Naive thymus-derived CD4-positive, alpha-beta T cell (primary cell): ENCODE results near the gene BCAS3. TPM values are rescaled to one million over a fixed set of nuclear protein-coding genes. Genes with fewer than 3 reads are reported as not detected.
"Not testable (repeated sequence)": the region's sequence is repeated elsewhere in the genome, so short reads cannot be mapped to it uniquely, and the experiment has no call there.

Experiments used
- ATAC-seq: fragments of 150-1000 bp; cut with Tn5 transposase; 2 replicates; pipeline ENCODE4 v1.10.0; 2021; ENCODE audit warnings: mild to moderate bottlenecking, moderate library complexity
- CTCF ChIA-PET: fragments of 350-600 bp; sonication (Branson Sonifier 250); formaldehyde crosslinking; loops from one replicate; lab custom pipeline; 2021; ENCODE audit warnings: antibody characterized with exemption; lab: Charles Lee
- POLR2A ChIA-PET: fragments of 350-600 bp; sonication (Branson Sonifier 250); formaldehyde crosslinking; loops from one replicate; lab custom pipeline; 2021; ENCODE audit warnings: antibody characterized with exemption, inconsistent platforms; lab: Charles Lee
- DNase-seq, 9 donors: peaks; one replicate each; pipeline versions ENCODE4 v3.0.0 to v3.0.0-alpha.2; 2020 to 2022; ENCODE audit warnings: mixed read lengths in 1 of 9
- H3K27ac ChIP-seq: one replicate; pipeline ENCODE4 v1.7.0; 2013; ENCODE audit warnings: mild to moderate bottlenecking, low read depth, low read length, moderate library complexity
- H3K27me3 ChIP-seq, 2 donors: one replicate each; pipeline ENCODE4 v1.7.0; 2013; ENCODE audit warnings: low read length in 2 of 2, mild to moderate bottlenecking in 2 of 2, moderate library complexity in 2 of 2; ENCODE audit not compliant: control insufficient read depth in 2 of 2, insufficient read depth in 2 of 2
- H3K36me3 ChIP-seq, 3 experiments: 1 replicate in 2 of 3; 2 replicates in 1 of 3; pipeline ENCODE4 v1.7.0; 2013; ENCODE audit warnings: low read length in 3 of 3, mild to moderate bottlenecking in 3 of 3, moderate library complexity in 1 of 3; ENCODE audit not compliant: insufficient read depth in 3 of 3, control insufficient read depth in 2 of 3
- H3K4me1 ChIP-seq, 2 donors: one replicate each; pipeline ENCODE4 v1.7.0; 2013; ENCODE audit warnings: low read length in 2 of 2, mild to moderate bottlenecking in 2 of 2, moderate library complexity in 1 of 2; ENCODE audit not compliant: control insufficient read depth in 2 of 2, insufficient read depth in 2 of 2
- H3K4me3 ChIP-seq: 2 replicates; pipeline ENCODE4 v1.7.0; 2013; ENCODE audit warnings: mild to moderate bottlenecking, low read length
- H3K9me3 ChIP-seq, 3 experiments: 1 replicate in 2 of 3; 2 replicates in 1 of 3; pipeline ENCODE4 v1.7.0; 2013; ENCODE audit warnings: low read length in 3 of 3; ENCODE audit not compliant: control insufficient read depth in 2 of 3
- H3K27ac Mint-ChIP-seq, 9 donors: one replicate each; pipeline ENCODE4 v1.8.0; 2020 to 2022; ENCODE audit warnings: mixed read lengths in 9 of 9, mild to moderate bottlenecking in 8 of 9, moderate library complexity in 5 of 9, inconsistent platforms in 2 of 9
- H3K27me3 Mint-ChIP-seq, 5 donors: one replicate each; pipeline ENCODE4 v1.8.0; 2021 to 2022; ENCODE audit warnings: mixed read lengths in 5 of 5, mild to moderate bottlenecking in 1 of 5
- H3K36me3 Mint-ChIP-seq, 5 donors: one replicate each; pipeline ENCODE4 v1.8.0; 2020 to 2022; ENCODE audit warnings: mixed read lengths in 5 of 5, mild to moderate bottlenecking in 3 of 5, inconsistent platforms in 1 of 5
- H3K4me1 Mint-ChIP-seq, 7 donors: one replicate each; pipeline ENCODE4 v1.8.0; 2020 to 2022; ENCODE audit warnings: mixed read lengths in 7 of 7, mild to moderate bottlenecking in 3 of 7, inconsistent platforms in 1 of 7
- H3K4me3 Mint-ChIP-seq, 10 donors: one replicate each; pipeline ENCODE4 v1.8.0; 2020 to 2022; ENCODE audit warnings: mild to moderate bottlenecking in 10 of 10, mixed read lengths in 10 of 10, moderate library complexity in 6 of 10, inconsistent platforms in 2 of 10
- H3K9me3 Mint-ChIP-seq, 11 donors: one replicate each; pipeline ENCODE4 v1.8.0; 2020 to 2022; ENCODE audit warnings: mixed read lengths in 11 of 11, mild to moderate bottlenecking in 4 of 11, inconsistent platforms in 1 of 11, moderate library complexity in 1 of 11
- intact Hi-C, 2 donors: fragments of 100-400 bp; cut with micrococcal nuclease; formaldehyde crosslinking; loops; one replicate each; pipeline ENCODE4 v1.15.1; 2023
- polyA plus RNA-seq, 2 donors: library from polyadenylated mRNA; unstranded; fragments of 300-500 nt; fragmentation: Illumina TruSeq; gene quantifications; one replicate each; pipeline ENCODE4 v1.2.3, GENCODE V29; 2021
- total RNA-seq, 6 experiments: library from RNA in 5 of 6; stranded (reverse) in 5 of 6; gene quantifications; 1 replicate in 5 of 6; 2 replicates in 1 of 6; pipeline ENCODE4 v1.2.3 and lab custom pipeline; 2021 to 2026

BCAS3 gene
- total and polyA plus RNA-seq, 7 experiments from 2014 or later: 18.4 to 57.8 (median 37.5) TPM

DNA sequence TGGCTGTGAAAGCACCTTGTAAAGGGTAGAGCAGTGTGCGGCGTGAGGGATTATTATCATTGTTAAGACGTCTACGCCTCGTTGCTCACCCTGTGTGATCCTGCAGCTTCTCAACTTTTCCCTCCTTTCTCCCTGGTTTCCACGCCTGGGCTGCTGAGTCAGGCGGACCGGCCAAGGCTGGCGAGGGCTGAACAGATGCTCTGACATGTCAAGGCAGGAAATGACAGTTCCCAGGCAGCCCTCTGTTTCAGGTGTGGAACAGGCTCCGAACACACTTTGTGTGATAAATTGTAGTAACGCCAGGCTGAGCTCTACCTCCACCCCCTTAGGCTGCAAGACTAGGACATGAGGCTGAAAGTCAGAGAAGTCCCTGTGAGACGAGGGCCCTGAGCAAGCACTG, 676.0 kb downstream of the BCAS3 start:
- CTCF ChIA-PET: no interaction called here
- no peaks in the 10 kb centered on the region for H3K9me3 ChIP-seq
- intact Hi-C loops: no loop called here
- Mint-ChIP-seq H3K4me3 (no peak overlapping the region), H3K27ac (no peak overlapping the region), H3K36me3 (no peaks in the 10 kb centered on the region), H3K27me3 (no peaks in the 10 kb centered on the region), H3K4me1 (no peaks in the 10 kb centered on the region), H3K9me3 (no peaks in the 10 kb centered on the region)
- POLR2A ChIA-PET: no interaction called here
- DNase-seq (no peak), ATAC-seq (no peak)
- no peak overlapping the region for H3K27ac ChIP-seq
- H3K27me3 ChIP-seq: no peaks in the 10 kb centered on the region
- H3K4me1 ChIP-seq: no peaks in the 10 kb centered on the region
- H3K4me3 ChIP-seq: no peak overlapping the region
- H3K36me3 ChIP-seq: no peaks in the 10 kb centered on the region

DNA sequence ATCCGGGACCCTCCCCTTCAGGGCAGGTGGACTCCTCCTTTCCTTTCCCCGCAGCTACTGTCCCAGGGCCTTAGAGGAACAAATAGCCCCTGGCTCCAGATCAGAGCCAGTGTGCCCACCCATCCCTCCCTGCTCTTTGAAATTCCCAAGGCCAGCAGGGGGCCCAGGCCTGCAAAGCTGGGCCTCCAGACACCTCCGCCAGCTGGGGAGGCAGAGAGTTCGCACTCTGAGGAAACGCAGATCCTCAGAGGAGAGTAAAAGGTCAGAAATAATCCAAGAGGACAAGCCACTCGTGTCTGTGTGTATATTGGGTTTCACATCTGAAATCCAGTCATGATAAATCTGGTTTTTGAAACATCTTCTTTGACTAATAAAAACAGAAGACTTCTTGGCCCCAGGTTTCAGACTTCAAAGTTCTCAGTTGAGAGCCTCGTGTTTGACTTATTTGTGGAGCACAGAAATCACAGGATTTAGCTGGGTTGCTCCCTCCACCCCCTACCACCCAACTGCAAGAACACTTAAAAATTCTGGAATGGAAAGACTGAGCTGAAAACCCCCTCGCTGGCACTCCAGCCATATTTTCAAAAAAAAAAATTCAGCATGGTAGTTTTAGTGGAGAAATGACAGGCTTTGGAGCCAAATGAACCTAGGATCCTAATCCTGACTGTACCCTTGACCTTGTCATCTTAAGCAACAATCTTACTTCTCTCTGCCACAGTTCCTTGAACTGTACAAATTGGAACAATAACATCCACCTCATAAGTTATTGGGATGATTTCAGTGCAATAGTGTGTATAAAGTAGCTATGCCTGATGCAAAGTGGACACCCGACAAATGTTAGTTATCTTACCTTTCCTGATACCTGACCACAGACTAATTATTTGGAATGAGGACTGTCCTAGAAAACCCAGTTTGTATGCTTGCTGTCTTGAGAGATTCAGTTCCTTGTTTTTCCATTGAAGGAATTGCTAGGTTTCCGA, 677.5 kb downstream of the BCAS3 start:
- H3K9me3 Mint-ChIP-seq: no peaks in the 10 kb centered on the region
- H3K4me3 Mint-ChIP-seq: no peak overlapping the region
- H3K27ac Mint-ChIP-seq: no peak overlapping the region
- ChIA-PET CTCF (no interaction called here), POLR2A (no interaction called here)
- Histone ChIP-seq H3K27ac (no peak overlapping the region), H3K4me3 (no peak overlapping the region), H3K36me3 (no peaks in the 10 kb centered on the region), H3K4me1 (no peaks in the 10 kb centered on the region), H3K27me3 (no peaks in the 10 kb centered on the region), H3K9me3 (no peaks in the 10 kb centered on the region)
- no peaks in the 10 kb centered on the region for H3K4me1 Mint-ChIP-seq
- intact Hi-C loops: no loop called here
- no peak for ATAC-seq
- no peak for DNase-seq
- H3K36me3 Mint-ChIP-seq: no peaks in the 10 kb centered on the region
- no peaks in the 10 kb centered on the region for H3K27me3 Mint-ChIP-seq

DNA sequence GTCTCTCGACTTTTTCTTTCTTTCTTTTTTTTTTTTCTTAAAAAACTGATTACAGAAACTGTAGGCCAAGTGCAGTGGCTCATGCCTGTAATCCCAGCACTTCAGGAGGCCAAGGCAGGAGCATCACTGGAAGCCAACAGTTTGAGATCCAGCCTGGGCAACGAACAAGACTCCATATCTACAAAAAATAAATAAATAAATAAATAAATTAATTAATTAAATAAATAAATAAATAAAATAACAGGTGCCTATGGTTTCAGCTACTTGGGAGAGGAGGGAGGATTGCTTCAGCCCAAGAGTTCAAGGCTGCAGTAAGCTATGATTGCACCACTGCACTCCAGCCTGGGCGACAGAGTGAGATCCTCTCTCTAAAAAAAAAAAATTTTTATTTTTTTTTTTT, 679.4 kb downstream of the BCAS3 start:
- H3K4me1 ChIP-seq, H3K4me1 Mint-ChIP-seq, H3K4me3 Mint-ChIP-seq, ATAC-seq, H3K4me3 ChIP-seq, DNase-seq, H3K36me3 ChIP-seq, H3K27me3 Mint-ChIP-seq, H3K27ac Mint-ChIP-seq, H3K27ac ChIP-seq, H3K27me3 ChIP-seq, H3K36me3 Mint-ChIP-seq, intact Hi-C loops, H3K9me3 Mint-ChIP-seq, POLR2A ChIA-PET, H3K9me3 ChIP-seq, CTCF ChIA-PET: not testable (repeated sequence)

DNA sequence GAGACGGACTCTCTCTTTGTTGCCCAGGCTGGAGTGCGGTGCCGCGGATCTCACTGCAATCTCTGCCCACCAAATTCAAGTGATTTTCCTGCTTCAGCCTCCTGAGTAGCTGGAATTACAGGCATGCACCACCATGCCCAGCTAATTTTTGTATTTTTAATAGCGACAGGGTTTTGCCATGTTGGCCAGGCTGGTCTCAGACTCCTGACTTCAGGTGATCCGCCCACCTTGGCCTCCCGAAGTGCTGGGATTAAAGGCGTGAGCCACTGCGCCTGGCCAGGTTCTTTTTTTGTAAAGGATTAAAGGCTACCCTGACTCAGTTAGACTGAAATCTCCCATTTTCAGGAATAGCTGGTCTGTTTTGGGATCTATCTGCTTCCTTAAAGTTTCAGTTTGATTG, 681.9 kb downstream of the BCAS3 start:
- H3K9me3 Mint-ChIP-seq, DNase-seq, H3K4me1 ChIP-seq, H3K36me3 ChIP-seq, POLR2A ChIA-PET, H3K4me1 Mint-ChIP-seq, H3K27ac Mint-ChIP-seq, H3K36me3 Mint-ChIP-seq, H3K27ac ChIP-seq, H3K4me3 ChIP-seq, ATAC-seq, H3K27me3 Mint-ChIP-seq, H3K27me3 ChIP-seq, H3K4me3 Mint-ChIP-seq, H3K9me3 ChIP-seq: not testable (repeated sequence)
- CTCF ChIA-PET: interaction anchor here (0.6 to 1.5 kb wide), 5 partner anchors 16 to 753 kb away, joined by 3 to 4 read pairs (median 3); no protein-coding TSS in a partner anchor
- intact Hi-C loops: loop anchor here in 1 of 2 donors (1.0 kb wide), 1 partner anchor 357 kb away; no protein-coding TSS in a partner anchor

DNA sequence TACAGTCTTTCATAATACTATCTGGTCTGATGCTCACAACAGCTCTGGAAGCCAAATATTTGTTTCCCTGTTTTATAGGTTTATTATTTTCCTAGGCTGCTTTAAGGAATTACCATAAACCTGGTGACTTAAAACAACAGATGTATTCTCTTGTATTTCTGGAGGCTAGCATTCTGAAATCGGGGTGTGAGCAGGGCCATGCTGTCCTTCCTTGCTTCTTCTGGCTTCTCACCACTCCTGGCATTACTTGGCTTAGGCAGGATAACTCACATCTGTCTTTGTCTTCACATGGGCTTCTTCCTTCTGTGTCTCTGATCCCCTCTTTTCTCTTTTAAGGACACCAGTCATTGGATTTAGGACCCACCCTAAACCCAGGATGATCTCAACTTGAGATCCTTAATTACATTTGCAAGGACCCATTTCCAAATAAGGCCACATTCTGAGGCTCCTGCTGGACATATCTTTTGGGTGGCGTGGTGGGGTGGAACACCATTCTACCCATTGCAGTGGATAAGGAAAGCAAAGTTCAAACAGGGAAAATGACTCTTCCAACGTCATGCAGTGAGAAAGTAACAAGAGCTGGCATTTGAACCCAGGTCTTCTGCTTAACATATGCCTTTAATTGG, 682.8 kb downstream of the BCAS3 start:
- no peak overlapping the region for H3K27ac ChIP-seq
- H3K27me3 ChIP-seq: no peaks in the 10 kb centered on the region
- H3K4me3 ChIP-seq: no peak overlapping the region
- intact Hi-C loops: no loop called here
- POLR2A ChIA-PET: no interaction called here
- H3K9me3 ChIP-seq: no peaks in the 10 kb centered on the region
- H3K27me3 Mint-ChIP-seq: no peaks in the 10 kb centered on the region
- H3K36me3 ChIP-seq: no peaks in the 10 kb centered on the region
- H3K4me1 Mint-ChIP-seq: no peaks in the 10 kb centered on the region
- ATAC-seq: no peak
- CTCF ChIA-PET: interaction anchor here (1.5 kb wide), 1 partner anchor 363 kb away, joined by 3 read pairs; no protein-coding TSS in a partner anchor
- no peaks in the 10 kb centered on the region for H3K9me3 Mint-ChIP-seq
- no peaks in the 10 kb centered on the region for H3K4me1 ChIP-seq
- H3K27ac Mint-ChIP-seq: no peak overlapping the region
- DNase-seq: no peak
- peaks cover 0 to under 1% (median 0%) of the 10 kb centered on the region in 5 donors for H3K36me3 Mint-ChIP-seq
- no peak overlapping the region for H3K4me3 Mint-ChIP-seq

DNA sequence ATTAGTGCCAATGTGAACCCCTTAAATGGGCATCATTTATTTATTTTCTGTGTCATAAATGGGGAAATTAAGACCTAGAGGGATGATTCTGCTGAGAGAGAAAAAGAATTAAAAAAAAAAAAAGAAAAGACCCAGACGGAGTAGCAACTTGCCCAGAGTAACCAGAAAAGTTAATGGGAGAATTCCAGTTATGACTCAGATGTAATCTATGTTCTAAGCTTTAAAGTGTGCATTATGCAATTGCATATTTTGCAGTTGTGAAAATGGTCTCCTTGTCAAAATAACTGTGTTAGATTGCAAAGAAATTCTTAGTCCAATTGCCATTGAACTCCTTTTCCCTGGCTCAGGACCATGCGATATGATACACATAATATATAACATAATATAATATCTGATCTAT, 683.4 kb downstream of the BCAS3 start:
- Histone ChIP-seq H3K36me3 (no peaks in the 10 kb centered on the region), H3K27ac (no peak overlapping the region), H3K9me3 (no peaks in the 10 kb centered on the region), H3K4me1 (no peaks in the 10 kb centered on the region), H3K4me3 (no peak overlapping the region), H3K27me3 (no peaks in the 10 kb centered on the region)
- ATAC-seq (no peak), DNase-seq (no peak)
- Mint-ChIP-seq H3K27me3 (no peaks in the 10 kb centered on the region), H3K9me3 (no peaks in the 10 kb centered on the region), H3K36me3 (peaks cover 0 to 7% (median 0%) of the 10 kb centered on the region in 5 donors), H3K4me1 (no peaks in the 10 kb centered on the region), H3K4me3 (no peak overlapping the region), H3K27ac (no peak overlapping the region)
- POLR2A ChIA-PET: no interaction called here
- intact Hi-C loops: no loop called here
- CTCF ChIA-PET: interaction anchor here (0.7 kb wide), 1 partner anchor 222 kb away, joined by 4 read pairs; no protein-coding TSS in a partner anchor
